Endodermal cell (in vitro differentiated cells): ENCODE data around the gene PELI2. TPM values are rescaled to one million over a fixed set of nuclear protein-coding genes. Genes with fewer than 3 reads are reported as not detected.
A peak's percentile ranks its signal among the peaks of the same experiment; 100 is the strongest.

Experiments used
- DNase-seq: peaks from one replicate; pipeline ENCODE4 v3.0.0-alpha.2; 2017
- H3K27ac ChIP-seq: 2 replicates; pipeline ENCODE4 v1.5.1; 2013; ENCODE audit warnings: mild to moderate bottlenecking, low read depth, low read length, moderate library complexity
- H3K27me3 ChIP-seq: 2 replicates; pipeline ENCODE4 v1.6.1; 2013; ENCODE audit warnings: mild to moderate bottlenecking, low read length, moderate library complexity; ENCODE audit not compliant: insufficient read depth, control insufficient read depth, poor library complexity, severe bottlenecking
- H3K36me3 ChIP-seq: 2 replicates; pipeline ENCODE4 v1.7.0; 2013; ENCODE audit warnings: mild to moderate bottlenecking, low read length, moderate library complexity; ENCODE audit not compliant: control insufficient read depth, insufficient read depth
- H3K4me1 ChIP-seq: one replicate; pipeline ENCODE4 v1.7.0; 2013; ENCODE audit warnings: low read length; ENCODE audit not compliant: control insufficient read depth, insufficient read depth
- H3K4me3 ChIP-seq: 2 replicates; pipeline ENCODE4 v1.5.1; 2013; ENCODE audit warnings: mild to moderate bottlenecking, low read length, moderate library complexity
- H3K9ac ChIP-seq: 2 replicates; pipeline ENCODE4 v1.6.1; 2013; ENCODE audit warnings: mild to moderate bottlenecking, low read length, moderate library complexity; ENCODE audit not compliant: poor library complexity, severe bottlenecking; ENCODE audit errors: extremely low read depth
- H3K9me3 ChIP-seq: 2 replicates; pipeline ENCODE4 v1.6.1; 2013; ENCODE audit warnings: mild to moderate bottlenecking, low read length, moderate library complexity; ENCODE audit not compliant: control insufficient read depth
- H3K27ac Mint-ChIP-seq: 2 replicates; pipeline ENCODE4 v1.8.0; 2020; ENCODE audit warnings: mixed read lengths
- H3K27me3 Mint-ChIP-seq: 2 replicates; pipeline ENCODE4 v1.8.0; 2021; ENCODE audit warnings: mild to moderate bottlenecking, mixed read lengths; ENCODE audit not compliant: insufficient read depth
- H3K36me3 Mint-ChIP-seq: 2 replicates; pipeline ENCODE4 v1.8.0; 2020; ENCODE audit warnings: low read depth, mixed read lengths
- H3K4me1 Mint-ChIP-seq: 2 replicates; pipeline ENCODE4 v1.8.0; 2020; ENCODE audit warnings: mixed read lengths
- H3K4me3 Mint-ChIP-seq: 2 replicates; pipeline ENCODE4 v1.8.0; 2020; ENCODE audit warnings: mild to moderate bottlenecking, moderate library complexity, mixed read lengths
- H3K9me3 Mint-ChIP-seq: 2 replicates; pipeline ENCODE4 v1.8.0; 2020; ENCODE audit warnings: mild to moderate bottlenecking, mixed read lengths
- CTCF ChIP-seq: fragments of 200-600 bp; sonication (generic); conservative IDR thresholded peaks from 2 replicates; pipeline ENCODE4 v1.5.0; 2021; ENCODE audit warnings: antibody characterized with exemption, mild to moderate bottlenecking
- WGBS, 2 experiments: methylation state at CpG; one replicate each; pipeline versions ENCODE4 v1.1.5 to v1.1.7; 2013; ENCODE audit warnings: missing lambda C conversion rate in 2 of 2, mixed read lengths in 1 of 2; ENCODE audit not compliant: insufficient coverage in 1 of 2, insufficient read length in 1 of 2; 5-methylcytosine and 5-hydroxymethylcytosine counted together
- total RNA-seq, 2 donors: library from RNA; stranded (reverse); fragmentation: NEBNext Ultra II Directional in 1 of 2; extraction: Animal tissue kit (Norgen Biotek cat#: 25700) in 1 of 2; gene quantifications; 2 replicates in 1 of 2; 3 replicates in 1 of 2; pipeline ENCODE4 v1.2.1, GENCODE V29; 2021

Gene PELI2
- total RNA-seq, 2 donors from 2014 or later: 5.9 to 8.1 TPM

DNA sequence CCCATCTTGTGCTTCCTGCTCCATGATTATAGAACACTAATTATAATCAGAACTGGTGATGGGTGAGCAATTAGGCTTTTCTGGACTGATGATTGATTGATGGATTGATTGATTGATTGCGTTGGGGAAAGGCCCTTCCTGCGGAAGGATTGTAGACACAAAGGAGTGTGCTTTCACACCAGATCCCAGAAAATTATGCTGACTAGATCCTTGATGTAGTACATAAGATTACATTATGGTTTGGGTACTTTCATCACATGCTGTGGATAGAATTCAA, 8.4 kb downstream of the PELI2 start:
- 92% methylated on average over 2 of the region's 2 CpGs; no CpG with 5 or more reads in 1 of the 2 experiments for WGBS, 2 experiments
- no peak overlapping the region for H3K4me3 Mint-ChIP-seq
- no peaks in the 10 kb centered on the region for H3K36me3 ChIP-seq
- no peak for DNase-seq
- H3K9me3 Mint-ChIP-seq: no peaks in the 10 kb centered on the region
- peaks cover 19% of the 10 kb centered on the region for H3K27me3 Mint-ChIP-seq
- no peak overlapping the region for H3K9ac ChIP-seq
- H3K36me3 Mint-ChIP-seq: no peaks in the 10 kb centered on the region
- no peaks in the 10 kb centered on the region for H3K4me1 ChIP-seq
- peaks cover 16% of the 10 kb centered on the region for H3K27me3 ChIP-seq
- H3K4me1 Mint-ChIP-seq: peaks cover 19% of the 10 kb centered on the region
- H3K4me3 ChIP-seq: no peak overlapping the region
- H3K27ac ChIP-seq: peak overlapping the region; percentile 79
- no peak overlapping the region for H3K27ac Mint-ChIP-seq
- no peak for TF ChIP-seq CTCF
- H3K9me3 ChIP-seq: no peaks in the 10 kb centered on the region

GRCh38 chr14:56127156-56127555, 8.9 kb downstream of the PELI2 start:
- H3K36me3 Mint-ChIP-seq: no peaks in the 10 kb centered on the region
- no peak overlapping the region for H3K27ac Mint-ChIP-seq
- H3K4me3 Mint-ChIP-seq: no peak overlapping the region
- no peaks in the 10 kb centered on the region for H3K4me1 ChIP-seq
- H3K27me3 Mint-ChIP-seq: peaks cover 14% of the 10 kb centered on the region
- H3K4me3 ChIP-seq: no peak overlapping the region
- peaks cover 19% of the 10 kb centered on the region for H3K4me1 Mint-ChIP-seq
- peak overlapping the region; percentile 49 for H3K27ac ChIP-seq
- no peaks in the 10 kb centered on the region for H3K9me3 Mint-ChIP-seq
- TF ChIP-seq CTCF: no peak
- 89 to 100% methylated on average over 2 to 3 of the region's 3 CpGs for WGBS, 2 experiments
- DNase-seq: no peak
- H3K36me3 ChIP-seq: no peaks in the 10 kb centered on the region
- H3K9me3 ChIP-seq: no peaks in the 10 kb centered on the region
- no peak overlapping the region for H3K9ac ChIP-seq
- peaks cover 10% of the 10 kb centered on the region for H3K27me3 ChIP-seq

- no peak overlapping the region for H3K4me3 Mint-ChIP-seq
Observed at GRCh38 chr14:56129092-56129491, 10.9 kb downstream of the PELI2 start.

More at GRCh38 chr14:56129092-56129491, 10.9 kb downstream of the PELI2 start:
- H3K4me3 ChIP-seq: no peak overlapping the region
- WGBS, 2 experiments: 50 to 80% methylated on average over 1 to 3 of the region's 3 CpGs
- peaks cover 9% of the 10 kb centered on the region for H3K27me3 Mint-ChIP-seq
- no peaks in the 10 kb centered on the region for H3K36me3 Mint-ChIP-seq
- no peaks in the 10 kb centered on the region for H3K9me3 Mint-ChIP-seq
- DNase-seq: no peak
- H3K27ac ChIP-seq: no peak overlapping the region
- H3K9me3 ChIP-seq: no peaks in the 10 kb centered on the region
- no peak for TF ChIP-seq CTCF
- H3K27ac Mint-ChIP-seq: no peak overlapping the region
- H3K4me1 Mint-ChIP-seq: peaks cover 19% of the 10 kb centered on the region
- H3K9ac ChIP-seq: no peak overlapping the region
- H3K4me1 ChIP-seq: no peaks in the 10 kb centered on the region
- H3K27me3 ChIP-seq: peaks cover 6% of the 10 kb centered on the region
- H3K36me3 ChIP-seq: no peaks in the 10 kb centered on the region
